ENCODE data around the gene TAF4.

Gene TAF4

DNA sequence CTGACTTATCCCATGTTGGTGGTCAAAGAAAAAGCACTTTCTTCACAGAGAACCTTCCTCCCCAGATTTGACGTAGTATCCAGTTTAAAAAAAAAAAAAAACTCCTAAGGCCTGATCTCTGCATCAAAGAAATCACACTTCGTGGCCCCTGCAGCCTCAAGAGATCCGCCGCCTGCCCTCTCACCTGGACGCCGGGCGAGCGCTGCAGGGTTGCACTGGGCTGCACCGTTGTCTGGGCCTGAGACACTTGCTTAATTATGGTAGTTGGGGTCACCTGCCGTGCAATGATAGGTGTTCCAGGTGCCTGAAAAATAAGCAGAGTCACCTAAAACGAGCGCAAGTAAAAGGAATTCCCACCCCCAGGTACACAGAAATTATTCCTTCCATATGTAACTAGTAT lies 53.0 kb downstream of the TAF4 start:
- DNase-seq (ENCODE audit: low read depth): no peak
- TF ChIP-seq, protein P1, sequence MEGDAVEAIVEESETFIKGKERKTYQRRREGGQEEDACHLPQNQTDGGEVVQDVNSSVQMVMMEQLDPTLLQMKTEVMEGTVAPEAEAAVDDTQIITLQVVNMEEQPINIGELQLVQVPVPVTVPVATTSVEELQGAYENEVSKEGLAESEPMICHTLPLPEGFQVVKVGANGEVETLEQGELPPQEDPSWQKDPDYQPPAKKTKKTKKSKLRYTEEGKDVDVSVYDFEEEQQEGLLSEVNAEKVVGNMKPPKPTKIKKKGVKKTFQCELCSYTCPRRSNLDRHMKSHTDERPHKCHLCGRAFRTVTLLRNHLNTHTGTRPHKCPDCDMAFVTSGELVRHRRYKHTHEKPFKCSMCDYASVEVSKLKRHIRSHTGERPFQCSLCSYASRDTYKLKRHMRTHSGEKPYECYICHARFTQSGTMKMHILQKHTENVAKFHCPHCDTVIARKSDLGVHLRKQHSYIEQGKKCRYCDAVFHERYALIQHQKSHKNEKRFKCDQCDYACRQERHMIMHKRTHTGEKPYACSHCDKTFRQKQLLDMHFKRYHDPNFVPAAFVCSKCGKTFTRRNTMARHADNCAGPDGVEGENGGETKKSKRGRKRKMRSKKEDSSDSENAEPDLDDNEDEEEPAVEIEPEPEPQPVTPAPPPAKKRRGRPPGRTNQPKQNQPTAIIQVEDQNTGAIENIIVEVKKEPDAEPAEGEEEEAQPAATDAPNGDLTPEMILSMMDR (conservative IDR thresholded peaks at IDR 0.05; ENCODE audit: low read depth, low read length): no peak
- H3K4me3 ChIP-seq (ENCODE audit: low read length): no peak overlapping the region

DNA sequence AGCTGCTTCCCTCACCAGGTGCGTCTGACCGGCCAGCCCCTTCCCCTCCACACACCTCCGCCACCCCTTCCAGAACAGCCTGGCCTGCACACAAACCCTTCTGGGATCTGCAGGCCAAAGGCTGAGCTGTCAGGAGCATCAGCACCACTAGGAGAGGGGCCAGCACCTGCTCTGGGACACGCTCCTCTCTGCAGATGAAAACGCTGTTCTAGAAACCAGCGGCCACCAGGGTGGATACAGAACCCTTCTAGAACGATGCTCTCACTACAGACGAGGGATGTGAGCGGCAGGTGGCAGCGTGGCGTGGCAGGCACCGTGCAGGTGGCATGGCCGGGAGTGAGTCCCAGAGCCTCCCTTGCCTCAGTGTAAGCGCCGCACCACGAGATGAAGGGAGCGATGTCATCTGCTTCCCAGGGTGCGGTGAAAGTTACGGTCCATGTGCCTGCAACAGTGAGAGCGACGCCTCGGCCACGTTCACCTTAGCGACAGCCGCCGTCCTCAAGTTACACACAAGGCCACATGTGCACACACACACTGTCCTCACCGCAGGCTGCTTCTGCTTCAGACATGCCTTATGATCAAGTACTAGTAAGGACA lies 53.6 kb downstream of the TAF4 start:
- TF ChIP-seq, protein P1 (conservative IDR thresholded peaks at IDR 0.05; ENCODE audit: low read depth, low read length): no peak
- no peak overlapping the region for H3K4me3 ChIP-seq (ENCODE audit: low read length)
- DNase-seq (ENCODE audit: low read depth): no peak

DNA sequence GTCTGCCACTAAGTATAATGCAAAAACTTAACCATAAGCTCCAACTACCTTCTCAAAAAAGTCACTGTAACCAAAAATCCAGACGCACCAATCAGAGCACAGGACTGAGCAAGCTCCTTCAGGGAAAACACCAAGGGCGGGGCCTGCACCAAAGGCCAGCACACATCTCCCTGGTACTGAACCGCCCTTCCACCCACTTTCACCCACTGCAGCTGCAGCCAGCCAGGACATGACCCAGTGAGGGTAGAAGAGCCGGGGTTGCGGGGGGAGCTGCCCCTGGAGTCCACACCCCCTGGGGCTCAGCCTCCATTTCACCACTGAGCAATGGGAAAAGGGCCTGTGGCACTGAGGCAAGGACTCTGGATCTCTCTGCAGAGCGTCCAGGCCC lies 54.3 kb downstream of the TAF4 start:
- TF ChIP-seq, protein P1 (conservative IDR thresholded peaks at IDR 0.05; ENCODE audit: low read depth, low read length): no peak
- H3K4me3 ChIP-seq (ENCODE audit: low read length): no peak overlapping the region
- DNase-seq (ENCODE audit: low read depth): no peak

DNA sequence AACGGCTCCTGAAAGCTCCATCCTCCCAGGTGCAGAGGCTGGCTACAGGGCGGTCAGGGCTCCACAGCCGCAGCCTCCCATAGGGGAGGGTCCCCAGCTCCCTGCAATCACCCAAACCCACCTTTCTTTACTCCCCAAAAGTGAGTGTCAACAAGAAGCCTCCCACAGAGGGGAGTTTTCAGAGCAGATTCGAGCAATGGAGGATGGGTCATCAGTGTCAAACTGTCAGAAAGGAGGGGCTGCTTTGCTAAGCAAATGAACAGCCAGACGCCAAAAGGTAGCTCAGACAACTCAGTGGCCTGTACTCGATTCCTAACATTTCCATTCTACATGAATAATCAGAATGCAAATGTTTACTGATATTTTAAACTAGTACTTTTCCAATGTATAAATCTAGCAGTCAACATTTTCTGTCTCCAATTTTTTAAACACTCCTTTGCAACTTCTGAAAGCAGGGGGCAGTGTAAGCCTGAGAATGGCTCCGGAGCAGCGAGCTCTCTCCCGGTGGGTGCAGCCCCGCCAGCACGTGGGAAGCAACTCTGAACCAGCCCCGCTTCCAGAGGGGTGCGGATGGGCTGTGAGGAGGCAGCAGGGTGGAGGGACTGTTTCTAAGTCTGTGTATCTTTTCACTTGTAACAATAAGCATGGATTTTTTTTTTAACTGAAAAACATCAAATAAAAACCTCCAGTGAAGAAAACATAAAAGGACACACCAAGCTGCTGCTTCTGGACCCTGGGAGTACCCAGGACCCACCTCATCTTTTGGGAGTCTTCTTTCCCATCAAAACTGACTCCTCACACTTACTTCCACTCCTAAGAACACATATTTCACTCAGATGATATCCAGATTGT lies 54.9 kb downstream of the TAF4 start:
- H3K4me3 ChIP-seq (ENCODE audit: low read length): no peak overlapping the region
- TF ChIP-seq, protein P1 (conservative IDR thresholded peaks at IDR 0.05; ENCODE audit: low read depth, low read length): peak; percentile 67
- DNase-seq (ENCODE audit: low read depth): no peak

DNA sequence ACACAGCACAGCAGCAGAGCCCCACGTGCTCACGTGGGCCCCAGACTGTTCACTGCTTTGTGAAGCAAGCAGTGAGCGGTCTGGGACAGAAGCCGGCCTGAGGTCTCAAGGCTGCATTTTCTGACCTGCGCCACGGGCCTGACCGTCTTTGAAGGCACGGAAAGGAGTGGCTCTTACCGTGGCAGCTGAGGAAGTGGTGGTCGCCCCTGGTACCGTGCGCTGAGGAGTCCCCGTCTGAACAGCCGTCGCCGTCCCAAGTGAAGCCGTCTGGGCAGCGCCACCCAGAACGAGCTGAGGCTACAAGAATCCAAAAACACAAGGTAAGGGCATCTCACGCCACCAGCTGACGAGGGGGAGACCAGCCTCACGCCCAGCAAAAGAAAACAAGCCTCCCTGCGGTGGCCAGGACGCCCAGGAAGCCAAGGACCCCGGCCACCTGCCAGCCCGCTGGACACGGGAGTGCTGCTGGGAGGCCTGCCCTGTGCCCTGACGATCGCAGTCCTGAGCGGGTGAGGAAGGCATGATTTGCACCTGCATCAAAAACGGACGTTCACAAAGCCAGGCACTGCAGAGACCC lies 55.7 kb downstream of the TAF4 start:
- DNase-seq (ENCODE audit: low read depth): no peak
- TF ChIP-seq, protein P1 (conservative IDR thresholded peaks at IDR 0.05; ENCODE audit: low read depth, low read length): no peak

DNA sequence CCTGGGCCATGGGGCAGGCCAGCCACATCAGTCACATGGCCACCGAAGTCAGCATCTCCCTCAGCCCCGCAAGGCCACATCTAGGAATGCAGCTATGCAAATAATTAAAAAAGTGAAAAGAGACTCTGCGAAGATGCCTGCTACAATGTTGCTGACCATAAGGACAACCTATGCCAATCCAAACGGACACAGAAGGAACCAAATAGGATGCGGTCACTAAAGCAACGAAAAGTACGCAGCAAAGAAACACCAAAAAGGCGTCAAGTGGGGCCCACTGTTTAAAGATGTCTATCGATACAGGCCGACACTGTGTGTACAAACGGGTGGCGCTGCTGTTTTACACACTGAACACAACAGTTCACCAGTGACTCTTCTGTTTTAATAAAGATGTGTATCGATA lies 56.4 kb downstream of the TAF4 start:
- no peak for DNase-seq (ENCODE audit: low read depth)
- H3K4me3 ChIP-seq (ENCODE audit: low read length): no peak overlapping the region
- TF ChIP-seq, protein P1 (conservative IDR thresholded peaks at IDR 0.05; ENCODE audit: low read depth, low read length): no peak

More for the DNA sequence above, 55.7 kb downstream of the TAF4 start:
- H3K4me3 ChIP-seq (ENCODE audit: low read length): no peak overlapping the region

Data from retinal pigment epithelial cell (primary cell).